NCI-H1694 (cell line): ENCODE results near the gene GRM4.
"Not testable (repeated sequence)": the region's sequence is repeated elsewhere in the genome, so short reads cannot be mapped to it uniquely, and the experiment has no call there.

Experiments
- DNase-seq: peaks from one replicate; lab custom pipeline; 2025; lab: John Stamatoyannopoulos, UW

GRM4 gene

DNA sequence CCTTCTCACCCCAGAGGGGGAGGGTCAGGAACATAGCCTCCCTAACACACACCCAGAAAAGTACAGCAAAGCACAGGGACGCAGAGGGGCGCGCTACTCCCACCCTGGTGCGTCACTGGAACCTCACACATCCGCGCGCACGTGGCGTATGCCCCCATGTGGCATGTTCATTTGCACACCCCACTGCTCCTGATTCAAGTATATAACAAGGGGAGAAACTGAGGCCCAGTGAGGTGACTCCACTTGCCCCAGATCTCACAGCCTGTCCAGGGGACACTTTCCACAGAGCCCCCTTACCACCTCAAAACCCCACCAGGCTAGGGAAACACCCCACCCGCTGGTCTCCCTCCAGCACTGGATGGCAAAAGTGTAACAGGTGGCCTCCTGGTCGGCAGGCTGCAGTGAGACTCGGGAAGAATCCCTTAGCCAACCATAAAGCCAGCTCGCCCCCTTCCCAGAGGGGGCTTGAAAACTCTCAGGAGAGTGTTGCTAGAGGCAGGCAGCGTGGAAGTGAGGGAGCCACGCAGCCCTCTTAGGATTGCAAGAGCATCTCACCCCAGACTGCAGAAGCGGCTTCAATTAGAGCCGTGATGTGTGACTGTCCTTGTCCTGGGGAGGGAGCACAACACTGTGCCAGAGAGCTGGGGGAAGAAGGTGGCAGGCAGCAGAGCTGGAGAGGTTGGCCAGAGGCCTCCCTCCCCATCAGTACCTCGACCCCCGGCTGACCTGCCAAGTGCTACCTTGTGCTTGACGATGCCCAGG is at the start of gene GRM4:
Gene GRM4, minus strand, starts transcription at position 67 of the 762 bp plus-strand sequence. CDS start 12,591 bp downstream, outside the sequence.
- no peak for DNase-seq

DNA sequence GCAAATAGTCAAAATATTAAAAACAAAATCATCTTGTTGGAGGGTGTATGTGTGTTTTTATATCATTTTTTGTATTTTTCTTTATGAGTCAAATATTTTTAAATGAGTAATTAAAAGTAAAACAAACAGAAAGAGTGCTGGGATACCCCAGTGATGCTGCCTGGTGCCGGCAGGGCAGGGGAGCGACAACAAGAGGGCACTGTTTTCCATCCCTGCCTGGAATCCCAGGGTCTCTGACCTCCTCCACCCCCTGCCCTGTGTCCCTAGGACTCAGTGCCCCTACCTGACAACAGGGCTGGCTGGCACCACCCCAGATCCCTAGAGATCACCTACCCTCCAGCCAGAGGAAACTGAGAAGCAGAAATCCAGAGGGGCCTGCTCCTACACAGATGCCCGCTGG is 48.9 kb upstream of the GRM4 start:
- DNase-seq: no peak

DNA sequence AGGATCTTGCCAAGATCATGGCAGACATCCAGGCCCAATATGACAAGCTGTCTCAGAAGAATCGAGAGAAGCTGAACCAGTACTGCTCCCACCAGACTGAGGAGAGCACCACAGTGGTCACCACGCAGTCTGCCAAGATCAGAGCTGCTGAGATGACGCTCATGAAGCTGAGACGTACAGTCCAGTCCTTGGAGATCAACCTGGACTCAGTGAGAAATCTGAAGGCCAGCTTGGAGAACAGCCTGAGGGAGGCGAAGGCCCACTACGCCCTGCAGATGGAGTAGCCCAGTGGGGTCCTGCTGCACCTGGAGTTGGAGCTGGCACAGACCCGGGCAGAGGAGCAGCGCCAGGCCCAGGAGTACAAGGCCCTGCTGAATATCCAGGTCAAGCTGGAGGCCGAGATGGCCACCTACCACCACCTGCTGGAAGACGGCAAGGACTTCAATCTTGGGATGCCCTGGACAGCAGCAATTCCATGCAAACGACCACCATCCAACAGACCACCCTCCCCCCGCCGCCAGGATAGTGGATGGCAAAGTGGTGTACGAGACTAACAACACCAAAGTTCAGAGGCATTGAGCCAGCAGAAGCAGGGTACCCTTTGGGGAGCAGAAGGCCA is 44.7 kb upstream of the GRM4 start:
- DNase-seq: no peak

- peak; percentile 24 for DNase-seq
Observed at GRCh38 chr6:34189806-34190503, 44.1 kb upstream of the GRM4 start.

DNA sequence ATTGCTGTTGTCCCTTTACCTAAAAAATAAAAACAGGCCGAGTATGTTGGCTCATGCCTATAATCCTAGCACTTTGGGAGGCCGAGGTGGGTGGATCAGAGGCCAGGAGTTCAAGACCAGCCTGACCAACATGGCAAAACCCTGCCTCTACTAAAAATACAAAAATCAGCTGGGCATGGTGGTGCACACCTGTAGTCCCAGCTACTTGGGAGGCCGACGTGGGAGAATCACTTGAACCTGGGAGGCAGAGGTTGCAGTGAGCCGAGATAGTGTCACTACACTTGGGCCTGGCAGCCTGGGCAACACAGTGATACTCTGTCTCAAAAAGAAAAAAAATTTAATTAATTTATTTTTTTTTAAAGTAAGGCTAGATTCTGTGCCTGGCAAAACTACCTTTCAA is 38.8 kb upstream of the GRM4 start:
- not testable (repeated sequence) for DNase-seq

DNA sequence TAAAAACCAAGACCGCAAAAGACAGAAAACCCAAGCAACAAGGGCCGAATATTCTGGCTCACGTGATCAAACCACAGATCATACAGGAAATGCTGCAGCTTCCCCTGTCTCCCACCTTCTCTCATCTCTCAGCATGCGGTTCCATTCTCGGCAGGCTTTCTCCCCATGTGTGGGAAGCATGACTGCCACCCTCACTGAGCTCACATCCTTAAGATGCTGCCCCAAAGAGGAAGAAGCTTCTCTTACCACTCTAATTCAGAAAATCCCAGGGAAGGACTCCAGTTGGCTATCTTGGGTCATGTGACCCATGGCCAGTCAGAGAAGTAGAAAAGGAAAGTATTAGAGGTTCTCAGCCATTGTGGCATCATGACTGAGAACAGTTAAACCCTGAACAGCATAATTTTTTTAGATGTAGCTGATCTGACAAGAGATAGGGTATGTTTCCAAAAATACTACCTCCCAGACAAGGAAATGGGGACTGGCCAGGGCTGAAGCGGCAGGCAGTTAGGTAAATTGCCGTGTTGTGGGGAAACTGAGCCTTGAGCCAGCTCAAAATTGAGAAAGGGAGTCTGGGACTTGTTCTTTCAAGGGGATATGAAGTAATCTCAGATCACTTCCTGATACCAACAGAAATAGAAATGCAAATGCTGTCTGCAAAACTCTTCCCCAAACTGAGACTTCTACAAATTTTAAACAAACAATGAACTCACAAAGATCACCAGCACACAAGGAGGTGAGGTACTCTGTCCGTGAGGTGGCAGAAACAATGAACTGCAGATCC is 37.1 kb upstream of the GRM4 start:
- DNase-seq: no peak

GRCh38 chr6:34181908-34182307 is 36.0 kb upstream of the GRM4 start:
- DNase-seq: no peak

DNA sequence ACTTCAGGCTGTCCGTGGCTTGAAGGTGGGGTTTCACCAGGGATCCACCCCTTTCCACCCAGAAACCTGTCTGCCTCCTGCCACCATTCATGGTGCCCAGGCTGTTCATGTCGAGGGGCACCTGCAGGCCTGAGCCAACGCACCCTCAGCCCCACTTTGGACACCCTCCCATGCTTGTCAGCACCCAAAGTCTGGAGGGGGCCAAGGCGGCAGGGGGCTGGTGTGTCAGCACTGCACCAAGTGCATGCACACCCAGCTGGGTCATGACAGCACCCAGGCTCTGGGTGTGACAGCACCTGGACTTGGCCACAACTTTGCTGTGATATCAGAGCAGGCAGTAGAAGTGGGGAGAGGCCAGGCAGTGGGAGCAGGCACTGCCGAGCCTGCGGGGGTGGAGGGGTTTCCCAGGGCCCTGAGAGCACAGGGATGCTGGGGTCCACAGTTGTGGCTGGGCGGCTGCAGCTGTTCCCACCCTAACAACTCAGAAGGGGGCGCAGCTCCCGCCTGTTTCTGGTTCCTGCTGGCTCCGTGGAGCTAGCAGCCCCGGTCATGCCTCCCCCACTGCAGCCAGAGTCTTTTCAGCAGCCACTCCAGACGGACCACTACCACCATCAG is 33.3 kb upstream of the GRM4 start:
- DNase-seq: no peak

- no peak for DNase-seq
Observed at GRCh38 chr6:34178357-34179105, 32.6 kb upstream of the GRM4 start.

DNA sequence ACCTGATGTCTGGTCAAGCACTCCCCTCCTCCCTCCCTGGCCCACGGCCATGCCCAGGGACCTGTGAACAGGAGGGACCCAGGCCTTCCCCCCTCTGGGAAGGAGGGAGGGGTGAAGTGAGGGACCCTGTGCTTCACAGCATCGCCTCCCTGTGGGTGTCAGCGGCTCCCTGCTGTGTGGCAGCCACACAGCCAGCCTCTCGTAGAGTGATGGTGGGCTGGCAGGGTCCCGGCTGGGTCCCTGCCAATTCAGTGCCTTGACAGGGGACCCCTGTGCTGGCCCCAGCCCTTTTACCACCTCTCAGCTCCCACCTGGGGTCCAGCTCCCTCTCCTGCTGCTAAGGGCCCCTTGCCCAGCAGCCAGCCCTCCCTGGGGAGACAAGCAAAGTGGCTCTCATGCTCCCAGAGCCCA is 31.3 kb upstream of the GRM4 start:
- no peak for DNase-seq

- DNase-seq: no peak
Observed at GRCh38 chr6:34176261-34177031, 30.6 kb upstream of the GRM4 start.

DNA sequence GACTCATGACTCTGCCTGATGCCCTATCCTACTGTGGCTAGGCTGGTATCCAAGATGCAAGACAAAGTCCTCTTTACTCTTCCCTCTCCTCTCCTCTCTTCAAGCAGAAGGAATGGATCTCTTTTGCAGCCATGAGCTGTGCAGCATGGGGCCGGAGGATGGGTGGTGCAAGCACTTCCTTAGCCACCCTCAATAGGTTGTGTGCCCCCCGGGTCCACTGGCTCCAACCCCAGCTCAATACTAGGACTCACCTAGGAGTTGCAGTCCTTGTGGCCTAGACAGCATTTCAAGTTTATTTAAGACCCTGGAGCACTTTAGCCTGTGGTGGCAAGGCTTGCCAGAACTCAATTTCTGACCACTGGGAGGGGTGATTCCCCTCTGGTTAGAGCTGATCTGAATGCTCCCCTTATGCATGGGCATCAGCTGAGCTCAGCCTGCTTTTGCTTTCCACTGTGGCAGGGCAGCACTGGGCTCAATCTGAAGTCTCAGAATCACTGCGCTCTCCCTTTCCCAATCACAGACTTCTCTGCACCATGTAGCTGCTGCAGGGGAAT is 29.0 kb upstream of the GRM4 start:
- DNase-seq: no peak

DNA sequence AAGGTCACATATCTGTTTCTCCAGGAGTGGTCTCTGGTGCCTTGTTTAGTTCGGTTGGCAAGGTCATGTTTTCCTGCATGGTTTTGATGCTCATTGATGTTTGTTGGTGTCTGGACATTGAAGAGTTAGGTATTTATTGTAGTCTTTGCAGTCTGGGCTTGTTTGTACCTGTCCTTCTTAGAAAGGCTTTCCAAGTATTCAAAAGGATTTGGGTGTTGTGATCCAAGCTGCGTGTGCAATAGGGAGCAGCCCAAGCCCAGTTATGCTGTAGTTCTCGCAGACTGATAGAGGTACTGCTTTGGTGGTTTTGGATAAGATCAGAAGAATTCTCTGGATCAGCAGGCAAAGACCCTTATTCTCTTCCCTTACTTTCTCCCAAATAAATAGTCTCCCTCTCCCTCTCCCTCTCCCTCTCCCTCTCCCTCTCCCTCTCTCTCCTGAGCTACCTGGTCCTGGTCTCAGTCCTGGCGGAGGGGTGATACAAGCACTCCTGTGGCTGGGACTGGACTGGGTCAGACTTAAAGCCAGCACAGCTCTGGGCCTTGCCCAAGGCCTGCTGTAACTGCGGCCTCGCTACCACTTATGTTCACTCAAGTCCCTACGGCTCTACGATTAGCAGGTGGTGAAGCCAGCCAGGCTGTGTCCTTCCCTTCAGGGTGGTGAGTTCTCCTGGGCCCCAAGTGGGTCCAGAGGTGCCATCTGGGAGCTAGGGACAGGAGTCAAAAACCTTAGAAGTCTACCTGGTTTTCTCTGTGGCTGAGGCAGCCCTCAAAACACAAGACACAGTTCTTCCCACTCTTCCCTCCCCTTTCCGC is 27.3 kb upstream of the GRM4 start:
- no peak for DNase-seq

DNA sequence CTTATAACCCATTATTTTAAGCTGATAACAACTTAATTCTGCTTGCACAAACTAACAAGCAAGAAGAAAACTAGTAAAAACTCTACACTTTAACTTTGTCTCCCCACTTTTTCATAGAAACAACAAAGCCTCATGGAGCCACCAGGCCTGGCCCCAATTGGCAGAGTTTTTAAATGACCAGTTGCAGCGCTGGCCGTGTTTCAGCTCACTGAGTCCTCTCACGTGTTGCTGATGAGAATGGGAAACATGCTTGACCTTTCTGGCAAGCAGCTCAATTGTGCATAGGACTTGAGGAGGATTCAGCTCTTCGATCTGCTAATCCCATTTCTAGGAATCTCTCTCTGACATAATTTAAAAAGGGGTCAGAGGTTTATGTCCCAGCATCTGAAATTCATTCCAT is 24.5 kb upstream of the GRM4 start:
- DNase-seq: no peak

DNA sequence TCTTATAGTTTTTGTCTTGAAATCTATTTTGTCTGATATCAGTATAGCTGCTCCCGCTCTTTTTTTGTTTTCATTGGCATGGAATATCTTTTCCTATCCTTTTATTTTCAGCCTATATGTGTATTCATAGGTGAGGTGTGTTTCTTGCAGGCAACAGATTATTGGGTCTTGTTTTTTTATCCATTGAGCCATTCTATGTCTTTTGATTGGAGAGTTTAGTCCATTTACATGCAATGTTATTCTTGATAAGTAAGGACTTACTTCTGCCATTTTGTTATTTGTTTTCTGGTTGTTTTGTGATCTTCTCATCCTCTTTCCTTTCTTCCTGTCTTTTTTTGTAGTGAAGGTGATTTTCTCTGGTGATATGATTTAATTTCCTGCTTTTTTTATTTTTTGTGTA is 24.0 kb upstream of the GRM4 start:
- no peak for DNase-seq

GRCh38 chr6:34161857-34162515 is 16.1 kb upstream of the GRM4 start:
- no peak for DNase-seq

GRCh38 chr6:34159844-34160243 is 14.0 kb upstream of the GRM4 start:
- DNase-seq: no peak

DNA sequence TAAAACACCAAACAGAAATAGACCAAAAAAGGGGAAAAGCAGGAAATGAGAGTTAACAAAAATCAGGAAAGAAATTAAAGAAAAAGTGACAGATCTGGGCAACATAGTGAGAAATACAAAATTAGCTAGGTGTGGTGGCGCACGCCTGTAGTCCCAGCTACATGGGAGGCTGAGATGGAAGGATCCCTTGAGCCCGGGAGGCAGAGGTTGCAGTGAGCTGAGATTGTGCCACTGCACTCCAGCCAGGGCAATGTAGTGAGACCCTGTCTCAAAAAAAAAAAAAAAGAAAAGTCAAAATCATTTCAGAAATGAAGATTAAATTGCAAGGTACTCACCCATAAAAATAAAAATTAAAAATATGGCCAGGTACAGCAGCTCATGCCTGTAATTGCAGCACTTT is 13.0 kb upstream of the GRM4 start:
- no peak for DNase-seq

DNA sequence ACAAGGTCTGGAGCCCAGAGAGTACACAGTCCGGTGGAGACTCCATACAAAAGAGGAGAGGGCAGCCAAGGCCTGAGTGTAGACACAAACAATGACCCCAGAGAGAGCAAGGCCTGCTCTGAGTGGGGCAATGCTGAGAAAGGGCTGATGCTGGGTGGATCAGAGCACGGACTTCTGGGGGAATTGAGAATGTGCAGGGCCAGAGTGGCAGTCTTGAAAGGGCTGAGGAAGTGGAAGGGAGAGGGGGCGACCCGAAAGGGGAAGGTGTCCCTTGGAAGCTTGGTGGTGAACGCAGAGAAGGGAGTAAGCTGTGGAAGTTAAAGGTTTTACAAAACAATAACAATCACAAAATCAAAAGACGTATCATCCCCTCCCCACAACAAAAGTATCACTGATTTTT is 12.0 kb upstream of the GRM4 start:
- no peak for DNase-seq
